PFSK-1 (cell line): ENCODE measurements around the gene CEMIP.

Source experiments
- REST ChIP-seq, 2 experiments: IDR thresholded peaks; 2 replicates each; pipeline versions ENCODE4 v1.6.1 to v1.8.0; 2011 to 2012; ENCODE audit warnings: low read depth in 2 of 2, low read length in 2 of 2, control low read depth in 1 of 2, inconsistent platforms in 1 of 2, mild to moderate bottlenecking in 1 of 2, moderate library complexity in 1 of 2; ENCODE audit not compliant: insufficient read depth in 1 of 2
- SIN3A ChIP-seq: IDR thresholded peaks from 2 replicates; pipeline ENCODE4 v1.6.1; 2012; ENCODE audit warnings: mild to moderate bottlenecking, low read length, moderate library complexity, borderline replicate concordance; ENCODE audit not compliant: insufficient read depth
- TAF1 ChIP-seq: IDR thresholded peaks from 2 replicates; pipeline ENCODE4 v1.6.1; 2012; ENCODE audit warnings: low read length, control low read depth, borderline replicate concordance; ENCODE audit not compliant: insufficient read depth

GRCh38 chr15:80988148-80988796 lies 209.1 kb downstream of the CEMIP start:
- no peak for TF ChIP-seq REST (IDR thresholded peaks at IDR 0.05; ENCODE audit: insufficient read depth in 1 of 2, low read depth in 2 of 2, low read length in 2 of 2)
- TF ChIP-seq TAF1 = no peak
- TF ChIP-seq SIN3A = no peak
